ENCODE measurements around the gene TSR1.

GRCh38 chr17:2309338-2310154 is 26.7 kb downstream of the TSR1 start:
- TF ChIP-seq EZH2 (IDR thresholded peaks at IDR 0.05; ENCODE audit: borderline replicate concordance, low read depth, low read length, severe bottlenecking) (no peak), CTCF (IDR thresholded peaks at IDR 0.05; ENCODE audit: borderline replicate concordance, extremely low read depth, low read length, poor library complexity, severe bottlenecking) (no peak)

All from DND-41 (cell line).